HFF-Myc (cell line): ENCODE results near the gene HDLBP.

Source experiments
- DNase-seq: peaks from one replicate; pipeline ENCODE4 v3.0.0-alpha.2; 2011; ENCODE audit warnings: low read depth; ENCODE audit errors: extremely low read depth
- H3K4me3 ChIP-seq: replicated peaks from 2 replicates; pipeline ENCODE4 v1.5.1; 2011; ENCODE audit warnings: low read depth, mild to moderate bottlenecking, control low read depth, low read length
- TF ChIP-seq, protein P1 (sequence below): IDR thresholded peaks from 2 replicates; pipeline ENCODE4 v1.5.1; 2012; ENCODE audit warnings: mild to moderate bottlenecking, low read depth, low read length, control low read depth; ENCODE audit errors: missing control alignments

The HDLBP gene

DNA sequence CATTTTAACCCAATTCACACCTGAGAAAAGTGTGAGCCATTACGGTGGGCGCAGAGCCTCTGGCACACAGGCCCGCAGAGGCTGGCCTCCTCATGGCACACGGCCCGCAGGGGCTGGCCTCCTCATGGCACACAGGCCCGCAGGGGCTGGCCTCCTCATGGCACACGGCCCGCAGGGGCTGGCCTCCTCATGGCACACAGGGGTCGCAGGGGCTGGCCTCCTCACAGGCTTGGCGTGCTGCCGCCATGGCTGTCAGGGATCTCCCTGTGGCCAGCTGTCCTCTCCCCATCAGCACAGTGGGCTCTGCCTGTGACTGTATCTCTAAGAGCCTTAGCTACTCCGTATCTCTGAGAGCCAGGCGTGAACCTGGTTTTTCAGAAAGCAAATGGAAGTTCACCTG lies 102.4 kb downstream of the HDLBP start:
- no peak overlapping the region for H3K4me3 ChIP-seq
- no peak for DNase-seq
- TF ChIP-seq, protein P1, sequence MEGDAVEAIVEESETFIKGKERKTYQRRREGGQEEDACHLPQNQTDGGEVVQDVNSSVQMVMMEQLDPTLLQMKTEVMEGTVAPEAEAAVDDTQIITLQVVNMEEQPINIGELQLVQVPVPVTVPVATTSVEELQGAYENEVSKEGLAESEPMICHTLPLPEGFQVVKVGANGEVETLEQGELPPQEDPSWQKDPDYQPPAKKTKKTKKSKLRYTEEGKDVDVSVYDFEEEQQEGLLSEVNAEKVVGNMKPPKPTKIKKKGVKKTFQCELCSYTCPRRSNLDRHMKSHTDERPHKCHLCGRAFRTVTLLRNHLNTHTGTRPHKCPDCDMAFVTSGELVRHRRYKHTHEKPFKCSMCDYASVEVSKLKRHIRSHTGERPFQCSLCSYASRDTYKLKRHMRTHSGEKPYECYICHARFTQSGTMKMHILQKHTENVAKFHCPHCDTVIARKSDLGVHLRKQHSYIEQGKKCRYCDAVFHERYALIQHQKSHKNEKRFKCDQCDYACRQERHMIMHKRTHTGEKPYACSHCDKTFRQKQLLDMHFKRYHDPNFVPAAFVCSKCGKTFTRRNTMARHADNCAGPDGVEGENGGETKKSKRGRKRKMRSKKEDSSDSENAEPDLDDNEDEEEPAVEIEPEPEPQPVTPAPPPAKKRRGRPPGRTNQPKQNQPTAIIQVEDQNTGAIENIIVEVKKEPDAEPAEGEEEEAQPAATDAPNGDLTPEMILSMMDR, result no peak

DNA sequence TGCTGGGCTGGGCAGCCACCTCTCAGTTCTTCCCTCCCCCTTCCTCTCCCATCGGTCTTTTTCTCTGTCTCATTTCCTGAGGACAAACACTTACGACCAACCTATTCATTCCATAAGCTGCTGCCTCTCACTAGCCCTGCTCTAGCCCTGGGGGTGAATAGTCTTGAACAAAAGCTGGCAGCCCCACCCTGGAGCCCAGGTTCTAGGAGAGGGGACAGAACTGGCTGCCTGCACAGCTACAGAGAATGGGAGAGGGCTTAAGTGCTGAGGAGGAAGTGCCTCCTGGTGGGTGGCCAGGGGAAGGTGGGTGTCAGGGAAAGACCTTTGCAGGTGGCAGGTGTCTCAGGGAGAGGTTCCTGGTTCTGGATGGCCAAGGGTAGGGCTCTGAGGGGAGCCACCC lies 104.2 kb downstream of the HDLBP start:
- TF ChIP-seq, protein P1, result no peak
- no peak for DNase-seq
- no peak overlapping the region for H3K4me3 ChIP-seq

DNA sequence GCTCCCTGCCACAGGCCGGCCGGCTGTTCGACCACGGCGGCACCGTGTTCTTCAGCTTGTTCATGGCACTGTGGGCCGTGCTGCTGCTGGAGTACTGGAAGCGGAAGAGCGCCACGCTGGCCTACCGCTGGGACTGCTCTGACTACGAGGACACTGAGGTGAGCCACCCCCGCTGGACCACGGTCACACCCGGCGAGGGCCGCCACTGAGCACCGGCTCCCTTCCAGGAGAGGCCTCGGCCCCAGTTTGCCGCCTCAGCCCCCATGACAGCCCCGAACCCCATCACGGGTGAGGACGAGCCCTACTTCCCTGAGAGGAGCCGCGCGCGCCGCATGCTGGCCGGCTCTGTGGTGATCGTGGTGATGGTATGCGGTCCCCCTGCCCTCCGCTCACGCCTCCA lies 106.2 kb downstream of the HDLBP start:
- no peak for DNase-seq
- no peak overlapping the region for H3K4me3 ChIP-seq
- TF ChIP-seq, protein P1, result no peak

DNA sequence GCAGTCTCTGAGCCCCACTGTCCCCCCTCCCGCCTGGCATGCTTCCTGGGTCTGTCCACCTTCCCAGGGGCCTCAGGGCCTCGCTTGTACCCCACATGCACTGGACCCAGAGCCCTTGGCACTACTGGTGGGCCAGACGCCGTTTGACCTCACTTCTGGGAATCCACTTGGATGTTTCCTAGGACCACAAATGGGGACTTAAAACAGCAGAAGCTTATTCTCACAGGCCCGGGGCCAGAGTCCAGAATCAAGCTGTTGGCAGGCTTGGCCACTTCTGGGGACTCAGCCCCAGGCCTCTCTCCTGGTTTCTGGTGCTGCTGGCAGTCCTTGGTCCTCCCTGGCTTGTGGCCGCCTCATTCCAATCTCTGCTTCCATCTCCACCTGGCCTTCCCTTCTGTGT lies 107.4 kb downstream of the HDLBP start:
- H3K4me3 ChIP-seq, result no peak overlapping the region
- TF ChIP-seq, protein P1, result no peak
- DNase-seq, result no peak

DNA sequence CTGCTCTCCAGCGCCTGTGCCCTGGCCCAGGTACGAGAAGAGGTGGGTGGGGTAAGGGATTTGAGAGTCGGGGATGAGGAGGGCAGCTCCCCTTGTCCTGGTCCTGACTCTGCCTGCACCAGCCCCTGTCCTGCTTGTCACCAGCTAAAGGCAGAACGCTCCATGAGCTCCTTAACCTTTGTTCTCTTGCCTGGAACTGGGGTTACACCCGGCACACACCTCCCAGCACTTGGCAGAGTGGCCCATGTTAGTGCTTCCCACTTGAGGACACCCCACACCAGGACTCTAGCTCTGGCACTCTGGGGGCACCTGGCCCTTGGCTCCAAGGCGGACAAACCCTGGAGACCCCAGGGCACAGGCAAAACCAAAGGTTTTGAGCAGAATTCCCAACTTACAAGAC lies 107.8 kb downstream of the HDLBP start:
- no peak overlapping the region for H3K4me3 ChIP-seq
- TF ChIP-seq, protein P1, result no peak
- DNase-seq, result no peak

DNA sequence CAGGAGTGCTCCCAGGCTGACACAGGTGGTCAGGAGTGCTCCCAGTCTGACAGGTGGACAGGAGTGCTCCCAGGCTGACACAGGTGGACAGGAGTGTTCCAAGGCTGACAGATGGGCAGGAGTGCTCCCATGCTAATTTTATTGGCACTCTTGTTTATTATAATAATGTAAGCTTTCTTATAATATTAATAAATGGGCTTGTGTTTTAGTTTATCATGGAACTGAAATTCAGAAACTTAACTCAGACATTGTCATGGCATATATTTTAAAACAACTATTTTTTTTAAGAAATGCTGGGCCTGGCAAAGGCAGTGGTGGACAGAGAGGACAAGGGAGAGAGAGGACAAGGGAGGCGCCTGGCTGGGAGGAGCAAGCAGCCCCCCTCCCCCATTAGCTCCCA lies 108.3 kb downstream of the HDLBP start:
- TF ChIP-seq, protein P1, result no peak
- DNase-seq, result no peak
- H3K4me3 ChIP-seq, result no peak overlapping the region

DNA sequence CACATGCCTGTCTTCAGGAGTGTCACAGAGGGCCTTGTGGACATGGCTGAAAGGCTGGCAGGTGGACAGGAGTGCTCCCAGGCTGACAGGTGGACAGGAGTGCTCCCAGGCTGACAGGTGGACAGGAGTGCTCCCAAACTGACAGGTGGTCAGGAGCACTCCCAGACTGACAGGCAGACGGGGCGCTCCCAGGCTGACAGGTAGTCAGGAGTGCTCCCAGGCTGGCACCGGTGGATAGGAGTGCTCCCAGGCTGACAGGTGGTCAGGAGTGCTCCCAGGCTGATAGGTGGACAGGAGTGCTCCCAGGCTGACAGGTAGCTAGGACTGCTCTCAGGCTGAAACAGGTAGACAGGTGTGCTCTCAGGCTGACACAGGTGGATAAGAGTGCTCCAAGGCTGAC lies 110.4 kb downstream of the HDLBP start:
- DNase-seq, result no peak
- TF ChIP-seq, protein P1, result no peak
- H3K4me3 ChIP-seq, result no peak overlapping the region
